AG10803 (cell line): ENCODE measurements around the gene RICTOR.

Source experiments
- DNase-seq: peaks from one replicate; pipeline ENCODE4 v3.0.0; 2010; ENCODE audit warnings: low read depth
- H3K4me3 ChIP-seq: 2 replicates; pipeline ENCODE4 v1.5.1; 2011; ENCODE audit warnings: mild to moderate bottlenecking, low read length, control low read depth
- TF ChIP-seq, protein P1 (sequence below): conservative IDR thresholded peaks from 2 replicates; pipeline ENCODE4 v1.5.1; 2011; ENCODE audit warnings: mild to moderate bottlenecking, low read length, control low read depth, inconsistent platforms

RICTOR gene

DNA sequence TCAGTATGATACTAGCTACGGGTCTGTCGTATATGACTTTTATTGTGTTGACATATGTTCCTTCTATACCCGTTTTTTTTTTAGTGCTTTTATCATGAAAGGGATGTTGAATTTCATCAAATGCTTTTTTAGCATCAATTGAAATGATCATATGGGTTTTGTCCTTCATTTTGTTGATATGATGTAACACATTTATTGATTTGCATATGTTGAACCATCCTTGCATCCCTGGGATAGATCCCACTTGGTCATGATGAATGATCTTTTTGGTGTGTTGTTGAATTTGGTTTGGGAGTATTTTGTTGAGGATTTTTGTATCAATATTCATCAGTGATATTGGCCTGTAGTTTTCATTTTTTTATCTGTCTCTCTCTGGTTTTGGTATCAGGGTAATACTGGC lies 177.4 kb downstream of the RICTOR start:
- TF ChIP-seq, protein P1, sequence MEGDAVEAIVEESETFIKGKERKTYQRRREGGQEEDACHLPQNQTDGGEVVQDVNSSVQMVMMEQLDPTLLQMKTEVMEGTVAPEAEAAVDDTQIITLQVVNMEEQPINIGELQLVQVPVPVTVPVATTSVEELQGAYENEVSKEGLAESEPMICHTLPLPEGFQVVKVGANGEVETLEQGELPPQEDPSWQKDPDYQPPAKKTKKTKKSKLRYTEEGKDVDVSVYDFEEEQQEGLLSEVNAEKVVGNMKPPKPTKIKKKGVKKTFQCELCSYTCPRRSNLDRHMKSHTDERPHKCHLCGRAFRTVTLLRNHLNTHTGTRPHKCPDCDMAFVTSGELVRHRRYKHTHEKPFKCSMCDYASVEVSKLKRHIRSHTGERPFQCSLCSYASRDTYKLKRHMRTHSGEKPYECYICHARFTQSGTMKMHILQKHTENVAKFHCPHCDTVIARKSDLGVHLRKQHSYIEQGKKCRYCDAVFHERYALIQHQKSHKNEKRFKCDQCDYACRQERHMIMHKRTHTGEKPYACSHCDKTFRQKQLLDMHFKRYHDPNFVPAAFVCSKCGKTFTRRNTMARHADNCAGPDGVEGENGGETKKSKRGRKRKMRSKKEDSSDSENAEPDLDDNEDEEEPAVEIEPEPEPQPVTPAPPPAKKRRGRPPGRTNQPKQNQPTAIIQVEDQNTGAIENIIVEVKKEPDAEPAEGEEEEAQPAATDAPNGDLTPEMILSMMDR, result no peak
- DNase-seq, result no peak
- H3K4me3 ChIP-seq, result no peak overlapping the region

DNA sequence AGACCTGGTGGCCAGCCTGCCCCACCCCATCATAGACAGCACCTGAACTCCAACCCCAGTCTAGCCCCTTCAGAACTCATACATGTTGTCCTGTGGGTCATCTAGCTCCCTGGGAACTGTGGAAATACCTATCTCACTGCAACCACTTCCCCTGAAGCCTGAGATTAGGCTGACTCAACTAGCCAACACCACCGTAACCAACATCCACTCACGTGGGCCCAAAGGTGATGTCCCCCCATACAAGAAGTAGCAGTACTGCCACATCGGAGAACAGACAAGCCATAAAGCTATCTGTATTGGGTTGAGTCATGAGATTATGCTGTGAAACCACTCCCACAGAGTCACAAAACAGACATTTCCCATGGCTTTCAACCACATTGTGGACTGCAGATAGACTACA lies 181.8 kb downstream of the RICTOR start:
- no peak for DNase-seq
- TF ChIP-seq, protein P1, result no peak
- no peak overlapping the region for H3K4me3 ChIP-seq

DNA sequence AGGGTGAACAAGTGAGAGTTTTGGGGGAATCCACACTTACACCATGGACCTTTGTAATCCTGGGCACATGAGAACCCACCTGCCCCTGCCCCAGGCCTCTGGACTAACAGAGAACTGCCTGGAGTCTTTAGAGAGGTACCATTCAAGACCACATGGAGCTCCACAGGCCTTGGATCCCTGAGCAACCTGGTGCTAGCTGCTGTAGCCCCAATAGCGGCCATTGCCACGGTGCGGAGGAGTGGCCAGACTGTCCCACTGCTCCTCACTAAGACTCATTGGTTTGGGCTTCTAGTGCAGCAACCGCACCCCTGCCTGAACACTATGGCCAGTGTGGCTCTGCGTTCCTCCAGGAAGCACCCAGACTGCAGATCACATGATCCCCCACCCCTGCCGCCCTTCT lies 182.6 kb downstream of the RICTOR start:
- DNase-seq, result no peak
- H3K4me3 ChIP-seq, result no peak overlapping the region
- TF ChIP-seq, protein P1, result no peak

DNA sequence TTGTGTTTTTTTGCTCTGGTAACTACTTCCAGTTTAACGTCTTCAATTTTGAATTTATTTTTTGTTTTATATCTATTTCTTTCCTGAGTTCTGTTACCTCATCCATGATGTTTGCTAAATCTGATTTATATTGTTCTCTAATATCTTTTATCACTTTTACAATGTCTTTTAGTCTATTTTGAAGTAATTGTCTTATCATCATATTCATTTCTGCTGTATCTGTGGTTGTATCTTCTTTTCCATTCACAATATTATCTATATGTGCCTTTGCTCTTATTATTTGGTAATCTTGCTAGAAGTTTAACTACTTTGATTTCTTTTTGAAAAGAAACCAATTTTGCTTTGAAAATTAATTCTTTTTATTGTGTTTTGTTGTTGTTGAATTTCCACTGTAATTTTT lies 184.8 kb downstream of the RICTOR start:
- TF ChIP-seq, protein P1, result no peak
- no peak for DNase-seq
- no peak overlapping the region for H3K4me3 ChIP-seq

DNA sequence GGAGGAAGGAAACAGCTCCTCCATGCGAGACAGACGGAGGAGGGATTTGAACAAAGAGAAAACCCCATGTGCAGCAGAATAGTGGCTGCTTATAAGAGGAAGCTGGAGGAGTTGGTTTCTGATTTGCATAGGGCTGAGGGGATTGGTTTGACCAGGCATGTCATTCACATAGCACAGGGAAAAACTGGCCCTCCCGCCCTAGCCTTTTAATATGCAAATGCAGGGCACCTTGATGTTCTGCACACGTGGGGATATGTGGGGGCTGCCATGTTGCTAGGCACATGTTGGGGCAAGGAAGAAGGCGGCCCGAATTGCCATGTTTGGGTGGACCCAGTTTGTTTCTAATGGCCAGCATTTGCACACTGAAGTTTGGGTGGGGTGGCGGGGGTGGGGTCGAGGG lies 186.2 kb downstream of the RICTOR start:
- no peak for DNase-seq

More for the DNA sequence above, 186.2 kb downstream of the RICTOR start:
- TF ChIP-seq, protein P1, result no peak
- H3K4me3 ChIP-seq, result no peak overlapping the region
